Endothelial cell (in vitro differentiated cells): ENCODE measurements around the gene ACKR3. TPM values are rescaled to one million over a fixed set of nuclear protein-coding genes. Genes with fewer than 3 reads are reported as not detected.

Experiments
- DNase-seq: peaks from one replicate; pipeline ENCODE4 v3.0.0; 2021; ENCODE audit warnings: low spot score
- H3K27ac Mint-ChIP-seq: one replicate; pipeline ENCODE4 v1.8.0; 2021; ENCODE audit warnings: mixed read lengths, inconsistent platforms; ENCODE audit not compliant: unreplicated experiment
- H3K27me3 Mint-ChIP-seq: one replicate; pipeline ENCODE4 v1.8.0; 2021; ENCODE audit warnings: mild to moderate bottlenecking, moderate library complexity, mixed read lengths, inconsistent platforms; ENCODE audit not compliant: unreplicated experiment
- H3K36me3 Mint-ChIP-seq: one replicate; pipeline ENCODE4 v1.8.0; 2021; ENCODE audit warnings: mild to moderate bottlenecking, low read depth, mixed read lengths, inconsistent platforms; ENCODE audit not compliant: unreplicated experiment
- H3K4me1 Mint-ChIP-seq: one replicate; pipeline ENCODE4 v1.8.0; 2021; ENCODE audit warnings: mild to moderate bottlenecking, mixed read lengths, inconsistent platforms; ENCODE audit not compliant: unreplicated experiment
- H3K4me3 Mint-ChIP-seq: one replicate; pipeline ENCODE4 v1.8.0; 2021; ENCODE audit warnings: mild to moderate bottlenecking, mixed read lengths, inconsistent platforms; ENCODE audit not compliant: unreplicated experiment
- H3K9me3 Mint-ChIP-seq: one replicate; pipeline ENCODE4 v1.8.0; 2021; ENCODE audit warnings: mixed read lengths, inconsistent platforms; ENCODE audit not compliant: unreplicated experiment
- long read RNA-seq: library from polyadenylated mRNA; unstranded; transcript quantifications from one replicate; pipeline ENCODE4 v2.0.0, GENCODE V29; 2020; ENCODE audit not compliant: unreplicated experiment
- total RNA-seq: library from RNA; stranded (reverse); fragmentation: NEBNext Ultra II Directional; extraction: Animal tissue kit (Norgen Biotek cat#: 25700); gene quantifications from one replicate; pipeline ENCODE4 v1.2.1, GENCODE V29; 2021; ENCODE audit not compliant: unreplicated experiment
- TF ChIP-seq, protein P1 (sequence below): fragments of 200-600 bp; sonication (generic); IDR thresholded peaks from one replicate; pipeline ENCODE4 v1.5.0; 2021; ENCODE audit warnings: antibody characterized with exemption; ENCODE audit not compliant: unreplicated experiment

Gene ACKR3
- 24.8 TPM for total RNA-seq
- long read RNA-seq, partial matches to known transcripts = 0 of 7 reads
- long read RNA-seq, other reads (novel, unspliced or antisense) = 3 of 7 reads

GRCh38 chr2:236569573-236569973 lies at the start of gene ACKR3:
TSS of gene ACKR3 (plus strand) at chr2:236569825. CDS start at chr2:236580466, 10,641 bp downstream.
- TF ChIP-seq, protein P1, sequence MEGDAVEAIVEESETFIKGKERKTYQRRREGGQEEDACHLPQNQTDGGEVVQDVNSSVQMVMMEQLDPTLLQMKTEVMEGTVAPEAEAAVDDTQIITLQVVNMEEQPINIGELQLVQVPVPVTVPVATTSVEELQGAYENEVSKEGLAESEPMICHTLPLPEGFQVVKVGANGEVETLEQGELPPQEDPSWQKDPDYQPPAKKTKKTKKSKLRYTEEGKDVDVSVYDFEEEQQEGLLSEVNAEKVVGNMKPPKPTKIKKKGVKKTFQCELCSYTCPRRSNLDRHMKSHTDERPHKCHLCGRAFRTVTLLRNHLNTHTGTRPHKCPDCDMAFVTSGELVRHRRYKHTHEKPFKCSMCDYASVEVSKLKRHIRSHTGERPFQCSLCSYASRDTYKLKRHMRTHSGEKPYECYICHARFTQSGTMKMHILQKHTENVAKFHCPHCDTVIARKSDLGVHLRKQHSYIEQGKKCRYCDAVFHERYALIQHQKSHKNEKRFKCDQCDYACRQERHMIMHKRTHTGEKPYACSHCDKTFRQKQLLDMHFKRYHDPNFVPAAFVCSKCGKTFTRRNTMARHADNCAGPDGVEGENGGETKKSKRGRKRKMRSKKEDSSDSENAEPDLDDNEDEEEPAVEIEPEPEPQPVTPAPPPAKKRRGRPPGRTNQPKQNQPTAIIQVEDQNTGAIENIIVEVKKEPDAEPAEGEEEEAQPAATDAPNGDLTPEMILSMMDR = no peak
- peaks cover 3% of the 10 kb centered on the region for H3K36me3 Mint-ChIP-seq

GRCh38 chr2:236521556-236521955 lies 48.1 kb upstream of the ACKR3 start:
- H3K36me3 Mint-ChIP-seq = no peaks in the 10 kb centered on the region
- H3K9me3 Mint-ChIP-seq = no peaks in the 10 kb centered on the region
- no peak overlapping the region for H3K27ac Mint-ChIP-seq
- H3K27me3 Mint-ChIP-seq = peaks cover 2% of the 10 kb centered on the region
- no peak overlapping the region for H3K4me3 Mint-ChIP-seq
- TF ChIP-seq, protein P1 = no peak
- peaks cover 20% of the 10 kb centered on the region for H3K4me1 Mint-ChIP-seq
- DNase-seq = no peak

More at GRCh38 chr2:236569573-236569973, at the start of gene ACKR3:
- peak; percentile 77 for DNase-seq
- peak within 1 kb of the TSS; percentile 85 for H3K4me3 Mint-ChIP-seq
- peaks cover 4% of the 10 kb centered on the region for H3K27me3 Mint-ChIP-seq
- no peaks in the 10 kb centered on the region for H3K9me3 Mint-ChIP-seq
- peak within 1 kb of the TSS; percentile 42 for H3K27ac Mint-ChIP-seq
- peaks cover 39% of the 10 kb centered on the region for H3K4me1 Mint-ChIP-seq

DNA sequence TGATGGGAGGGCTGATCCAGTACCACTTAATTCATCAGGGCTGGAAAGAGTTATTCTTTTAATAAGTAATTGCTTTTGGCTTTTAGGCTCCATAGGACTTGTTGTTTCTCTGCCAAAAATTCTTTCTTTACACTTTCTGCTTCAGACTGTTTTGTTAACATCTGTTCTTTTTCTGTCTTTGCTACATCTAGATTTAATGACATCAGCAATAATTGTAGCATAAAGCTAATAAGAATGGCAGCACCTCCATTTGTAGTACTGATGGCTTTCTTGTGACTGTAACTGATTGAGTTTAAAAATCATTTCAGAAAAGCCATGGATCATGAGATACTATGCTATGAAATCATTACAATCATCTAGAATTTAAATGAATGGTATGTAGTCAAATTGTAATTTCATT lies 46.4 kb upstream of the ACKR3 start:
- Mint-ChIP-seq H3K36me3 (no peaks in the 10 kb centered on the region), H3K4me3 (no peak overlapping the region), H3K27ac (no peak overlapping the region), H3K9me3 (no peaks in the 10 kb centered on the region), H3K27me3 (no peaks in the 10 kb centered on the region), H3K4me1 (peaks cover 6% of the 10 kb centered on the region)
- TF ChIP-seq, protein P1 = no peak
- DNase-seq = no peak

- Mint-ChIP-seq H3K36me3 (no peaks in the 10 kb centered on the region), H3K9me3 (no peaks in the 10 kb centered on the region), H3K27me3 (no peaks in the 10 kb centered on the region), H3K4me1 (peaks cover 7% of the 10 kb centered on the region), H3K27ac (no peak overlapping the region), H3K4me3 (no peak overlapping the region)
- TF ChIP-seq, protein P1 = no peak
- DNase-seq = no peak
Measured at GRCh38 chr2:236525411-236525997, 44.1 kb upstream of the ACKR3 start.

GRCh38 chr2:236526455-236527158 lies 43.0 kb upstream of the ACKR3 start:
- no peaks in the 10 kb centered on the region for H3K27me3 Mint-ChIP-seq
- no peak for DNase-seq
- TF ChIP-seq, protein P1 = no peak
- no peak overlapping the region for H3K4me3 Mint-ChIP-seq
- peaks cover 7% of the 10 kb centered on the region for H3K4me1 Mint-ChIP-seq
- H3K36me3 Mint-ChIP-seq = no peaks in the 10 kb centered on the region
- no peaks in the 10 kb centered on the region for H3K9me3 Mint-ChIP-seq
- no peak overlapping the region for H3K27ac Mint-ChIP-seq
